OCI-LY7 (cell line): ENCODE measurements around the gene TAGLN. TPM values are rescaled to one million over a fixed set of nuclear protein-coding genes. Genes with fewer than 3 reads are reported as not detected.

Source experiments
- BruUV-seq: library from RNA; stranded (reverse); fragments of 400-500 nt; replicated peaks from 2 replicates; lab custom pipeline; 2021; lab: Mats Ljungman, UMichigan
- CTCF ChIA-PET: fragments of 300-600 bp; sonication (Branson Sonifier 250); formaldehyde crosslinking; loops from one replicate; lab custom pipeline; 2022; ENCODE audit warnings: antibody characterized with exemption; ENCODE audit not compliant: unreplicated experiment; lab: Charles Lee
- POLR2A ChIA-PET: fragments of 300-600 bp; sonication (Branson Sonifier 250); formaldehyde crosslinking; loops from one replicate; lab custom pipeline; 2022; ENCODE audit warnings: antibody characterized with exemption; lab: Charles Lee
- DNase-seq: peaks from one replicate; pipeline ENCODE4 v3.0.0-alpha.2; 2015; ENCODE audit warnings: low spot score
- H2AFZ ChIP-seq: fragments of 200-600 bp; sonication (generic), shearing (Covaris generic); 2 replicates; pipeline ENCODE4 v1.6.1; 2014; ENCODE audit warnings: mild to moderate bottlenecking, antibody characterized with exemption, low read length, moderate library complexity
- H3K27ac ChIP-seq: fragments of 200-600 bp; sonication (generic); 2 replicates; pipeline ENCODE4 v1.5.1; 2014; ENCODE audit warnings: mixed run types, low read depth, mild to moderate bottlenecking, moderate library complexity, low read length, inconsistent platforms; ENCODE audit not compliant: poor library complexity, severe bottlenecking
- H3K36me3 ChIP-seq: fragments of 200-600 bp; sonication (generic); 2 replicates; pipeline ENCODE4 v1.6.1; 2014; ENCODE audit warnings: mild to moderate bottlenecking, antibody characterized with exemption, low read length, moderate library complexity, mixed read lengths; ENCODE audit not compliant: insufficient read depth
- H3K4me1 ChIP-seq: fragments of 200-600 bp; sonication (generic); 2 replicates; pipeline ENCODE4 v1.5.1; 2014; ENCODE audit warnings: mild to moderate bottlenecking, low read length; ENCODE audit not compliant: insufficient read depth, poor library complexity, severe bottlenecking
- H3K4me2 ChIP-seq: fragments of 200-600 bp; sonication (generic); 2 replicates; pipeline ENCODE4 v1.6.1; 2014; ENCODE audit warnings: mild to moderate bottlenecking, low read length
- H3K4me3 ChIP-seq: fragments of 200-600 bp; sonication (generic); 2 replicates; pipeline ENCODE4 v1.5.1; 2014; ENCODE audit warnings: mild to moderate bottlenecking, low read depth, low read length; ENCODE audit not compliant: poor library complexity, severe bottlenecking
- H3K79me2 ChIP-seq: fragments of 200-600 bp; sonication (generic); 2 replicates; pipeline ENCODE4 v1.6.1; 2016; ENCODE audit warnings: low read depth, mild to moderate bottlenecking, low read length, moderate library complexity, mixed read lengths; ENCODE audit not compliant: insufficient read depth
- H3K9me2 ChIP-seq: fragments of 200-600 bp; sonication (generic); 2 replicates; pipeline ENCODE4 v1.6.1; 2016; ENCODE audit warnings: mild to moderate bottlenecking, low read length, mixed read lengths; ENCODE audit not compliant: insufficient read depth
- H3K9me3 ChIP-seq: fragments of 200-600 bp; sonication (generic); 2 replicates; pipeline ENCODE4 v1.6.1; 2014; ENCODE audit warnings: mild to moderate bottlenecking, mixed run types, low read length, mixed read lengths
- H4K20me1 ChIP-seq: fragments of 200-600 bp; sonication (generic); 2 replicates; pipeline ENCODE4 v1.6.1; 2014; ENCODE audit warnings: mild to moderate bottlenecking, antibody characterized with exemption, low read length, moderate library complexity, mixed read lengths; ENCODE audit not compliant: insufficient read depth
- EZH2phosphoT487 ChIP-seq: fragments of 200-600 bp; sonication (generic); IDR thresholded peaks from 2 replicates; pipeline ENCODE4 v1.6.1; 2018; ENCODE audit warnings: low read depth, borderline replicate concordance, mild to moderate bottlenecking, mixed run types, antibody characterized with exemption, low read length, moderate library complexity, mixed read lengths
- intact Hi-C: fragments of 100-400 bp; cut with micrococcal nuclease; formaldehyde crosslinking; loops from one replicate; pipeline ENCODE4 v1.10.0; 2022; ENCODE audit not compliant: unreplicated experiment
- total RNA-seq, 2 experiments: library from RNA; depleted of rRNA in 1 of 2; stranded (reverse); fragments of >200 nt in 1 of 2; shearing (Covaris generic) in 1 of 2; gene quantifications; 2 replicates each; pipeline ENCODE4 v1.2.3, GENCODE V29; 2014 to 2022
- TF ChIP-seq, protein P1 (sequence below): fragments of 200-600 bp; sonication (generic); conservative IDR thresholded peaks from 2 replicates; pipeline ENCODE4 v1.5.1; 2014; ENCODE audit warnings: mild to moderate bottlenecking, antibody characterized with exemption, low read length, moderate library complexity, mixed read lengths

Gene TAGLN
- total RNA-seq, 2 experiments from 2014 or later: 5.4 to 7.4 TPM

- H3K4me2 ChIP-seq: no peak overlapping the region
- no peaks in the 10 kb centered on the region for H4K20me1 ChIP-seq
- ChIA-PET CTCF (interaction anchor here (0.9 to 1.2 kb wide), 3 partner anchors 46 to 395 kb away, joined by 3 to 6 read pairs (median 3); no protein-coding TSS in a partner anchor), POLR2A (interaction anchor here (0.6 to 1.1 kb wide), 2 partner anchors 44 to 46 kb away, joined by 4 to 5 read pairs; no protein-coding TSS in a partner anchor)
- H3K79me2 ChIP-seq: peaks cover 23% of the 10 kb centered on the region
- peaks cover 74% of the 10 kb centered on the region for H3K36me3 ChIP-seq
- H2AFZ ChIP-seq: no peak overlapping the region
- H3K9me3 ChIP-seq: no peaks in the 10 kb centered on the region
- no peak for TF ChIP-seq EZH2phosphoT487
- TF ChIP-seq, protein P1, sequence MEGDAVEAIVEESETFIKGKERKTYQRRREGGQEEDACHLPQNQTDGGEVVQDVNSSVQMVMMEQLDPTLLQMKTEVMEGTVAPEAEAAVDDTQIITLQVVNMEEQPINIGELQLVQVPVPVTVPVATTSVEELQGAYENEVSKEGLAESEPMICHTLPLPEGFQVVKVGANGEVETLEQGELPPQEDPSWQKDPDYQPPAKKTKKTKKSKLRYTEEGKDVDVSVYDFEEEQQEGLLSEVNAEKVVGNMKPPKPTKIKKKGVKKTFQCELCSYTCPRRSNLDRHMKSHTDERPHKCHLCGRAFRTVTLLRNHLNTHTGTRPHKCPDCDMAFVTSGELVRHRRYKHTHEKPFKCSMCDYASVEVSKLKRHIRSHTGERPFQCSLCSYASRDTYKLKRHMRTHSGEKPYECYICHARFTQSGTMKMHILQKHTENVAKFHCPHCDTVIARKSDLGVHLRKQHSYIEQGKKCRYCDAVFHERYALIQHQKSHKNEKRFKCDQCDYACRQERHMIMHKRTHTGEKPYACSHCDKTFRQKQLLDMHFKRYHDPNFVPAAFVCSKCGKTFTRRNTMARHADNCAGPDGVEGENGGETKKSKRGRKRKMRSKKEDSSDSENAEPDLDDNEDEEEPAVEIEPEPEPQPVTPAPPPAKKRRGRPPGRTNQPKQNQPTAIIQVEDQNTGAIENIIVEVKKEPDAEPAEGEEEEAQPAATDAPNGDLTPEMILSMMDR: peak; percentile 88
- intact Hi-C loops: loop anchor here (1.0 kb wide), 2 partner anchors 45 to 120 kb away; no protein-coding TSS in a partner anchor
- peak; percentile 85 for DNase-seq
- no peak overlapping the region for H3K27ac ChIP-seq
- no TSS peak for BruUV-seq
- H3K9me2 ChIP-seq: no peaks in the 10 kb centered on the region
- H3K4me1 ChIP-seq: peaks cover 21% of the 10 kb centered on the region
- H3K4me3 ChIP-seq: no peak overlapping the region
Observed at GRCh38 chr11:117226388-117227385, 27.5 kb downstream of the TAGLN start.

GRCh38 chr11:117228091-117228490 lies 28.9 kb downstream of the TAGLN start:
- Histone ChIP-seq H3K9me3 (no peaks in the 10 kb centered on the region), H2AFZ (no peak overlapping the region), H3K4me1 (peaks cover 23% of the 10 kb centered on the region), H3K9me2 (no peaks in the 10 kb centered on the region), H3K4me3 (no peak overlapping the region), H3K36me3 (peaks cover 63% of the 10 kb centered on the region), H3K4me2 (no peak overlapping the region), H4K20me1 (no peaks in the 10 kb centered on the region), H3K27ac (no peak overlapping the region), H3K79me2 (peaks cover 28% of the 10 kb centered on the region)
- no TSS peak for BruUV-seq
- no peak for TF ChIP-seq EZH2phosphoT487
- TF ChIP-seq, protein P1: no peak
- POLR2A ChIA-PET: no interaction called here
- CTCF ChIA-PET: interaction anchor here (0.6 kb wide), 1 partner anchor 123 kb away, joined by 3 read pairs; no protein-coding TSS in a partner anchor
- intact Hi-C loops: no loop called here
- no peak for DNase-seq
